RWPE2 (cell line): ENCODE results near the gene PKLR.

Experiments
- ATAC-seq: fragments of 200-7000 bp; cut with Tn5 transposase; 3 replicates; pipeline ENCODE4 v1.9.1; 2021; ENCODE audit warnings: low read depth
- DNase-seq: peaks from one replicate; pipeline ENCODE4 v3.0.0-alpha.2; 2020; ENCODE audit warnings: low spot score
- H3K27ac ChIP-seq: fragments of 450-650 bp; 2 replicates; pipeline ENCODE4 v1.5.1; 2017; ENCODE audit warnings: mild to moderate bottlenecking; ENCODE audit not compliant: poor library complexity, severe bottlenecking
- H3K27me3 ChIP-seq: fragments of 250-450 bp; sonication (Bioruptor Pico); 2 replicates; pipeline ENCODE4 v1.5.1; 2021; ENCODE audit warnings: mild to moderate bottlenecking, moderate library complexity; ENCODE audit not compliant: insufficient read depth, poor library complexity, severe bottlenecking
- H3K36me3 ChIP-seq: fragments of 250-450 bp; sonication (Bioruptor Pico); 2 replicates; pipeline ENCODE4 v1.5.1; 2020; ENCODE audit warnings: low read depth, mild to moderate bottlenecking, moderate library complexity
- H3K4me1 ChIP-seq: fragments of 250-450 bp; sonication (Bioruptor Pico); 2 replicates; pipeline ENCODE4 v1.5.1; 2021; ENCODE audit warnings: mild to moderate bottlenecking, moderate library complexity; ENCODE audit not compliant: insufficient read depth, poor library complexity, severe bottlenecking
- H3K4me3 ChIP-seq: fragments of 250-450 bp; sonication (Bioruptor Pico); 2 replicates; pipeline ENCODE4 v1.5.1; 2021; ENCODE audit warnings: mild to moderate bottlenecking, moderate library complexity; ENCODE audit not compliant: severe bottlenecking
- H3K9me3 ChIP-seq: fragments of 250-450 bp; sonication (Bioruptor Pico); 2 replicates; pipeline ENCODE4 v1.5.1; 2021; ENCODE audit warnings: mild to moderate bottlenecking, moderate library complexity; ENCODE audit not compliant: severe bottlenecking
- TF ChIP-seq, protein P1 (sequence below): fragments of 450-650 bp; IDR thresholded peaks from one replicate; pipeline ENCODE4 v1.5.1; 2017; ENCODE audit warnings: mild to moderate bottlenecking, moderate library complexity; ENCODE audit not compliant: poor library complexity, severe bottlenecking

PKLR gene

DNA sequence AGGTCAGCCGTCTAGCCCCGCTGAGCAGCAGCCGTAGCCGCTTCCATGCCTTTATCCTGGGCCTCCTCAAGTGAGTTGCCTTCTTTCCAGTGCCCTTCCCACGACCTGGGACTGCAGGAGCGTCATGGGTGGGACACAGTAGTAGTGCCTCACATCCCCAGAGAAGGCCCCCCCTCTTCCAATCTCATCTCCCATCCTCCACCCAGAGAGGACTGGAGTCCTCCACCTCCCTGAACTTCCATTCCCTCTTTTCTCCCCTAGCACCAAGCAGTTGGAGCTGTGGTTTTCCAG lies 24.3 kb upstream of the PKLR start:
- H3K36me3 ChIP-seq: peaks cover 26% of the 10 kb centered on the region
- H3K4me1 ChIP-seq: no peaks in the 10 kb centered on the region
- H3K4me3 ChIP-seq: peak overlapping the region; percentile 52
- TF ChIP-seq, protein P1, sequence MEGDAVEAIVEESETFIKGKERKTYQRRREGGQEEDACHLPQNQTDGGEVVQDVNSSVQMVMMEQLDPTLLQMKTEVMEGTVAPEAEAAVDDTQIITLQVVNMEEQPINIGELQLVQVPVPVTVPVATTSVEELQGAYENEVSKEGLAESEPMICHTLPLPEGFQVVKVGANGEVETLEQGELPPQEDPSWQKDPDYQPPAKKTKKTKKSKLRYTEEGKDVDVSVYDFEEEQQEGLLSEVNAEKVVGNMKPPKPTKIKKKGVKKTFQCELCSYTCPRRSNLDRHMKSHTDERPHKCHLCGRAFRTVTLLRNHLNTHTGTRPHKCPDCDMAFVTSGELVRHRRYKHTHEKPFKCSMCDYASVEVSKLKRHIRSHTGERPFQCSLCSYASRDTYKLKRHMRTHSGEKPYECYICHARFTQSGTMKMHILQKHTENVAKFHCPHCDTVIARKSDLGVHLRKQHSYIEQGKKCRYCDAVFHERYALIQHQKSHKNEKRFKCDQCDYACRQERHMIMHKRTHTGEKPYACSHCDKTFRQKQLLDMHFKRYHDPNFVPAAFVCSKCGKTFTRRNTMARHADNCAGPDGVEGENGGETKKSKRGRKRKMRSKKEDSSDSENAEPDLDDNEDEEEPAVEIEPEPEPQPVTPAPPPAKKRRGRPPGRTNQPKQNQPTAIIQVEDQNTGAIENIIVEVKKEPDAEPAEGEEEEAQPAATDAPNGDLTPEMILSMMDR: no peak
- peak overlapping the region; percentile 83 for H3K27ac ChIP-seq
- H3K27me3 ChIP-seq: no peaks in the 10 kb centered on the region
- ATAC-seq: no peak
- no peaks in the 10 kb centered on the region for H3K9me3 ChIP-seq
- DNase-seq: no peak

DNA sequence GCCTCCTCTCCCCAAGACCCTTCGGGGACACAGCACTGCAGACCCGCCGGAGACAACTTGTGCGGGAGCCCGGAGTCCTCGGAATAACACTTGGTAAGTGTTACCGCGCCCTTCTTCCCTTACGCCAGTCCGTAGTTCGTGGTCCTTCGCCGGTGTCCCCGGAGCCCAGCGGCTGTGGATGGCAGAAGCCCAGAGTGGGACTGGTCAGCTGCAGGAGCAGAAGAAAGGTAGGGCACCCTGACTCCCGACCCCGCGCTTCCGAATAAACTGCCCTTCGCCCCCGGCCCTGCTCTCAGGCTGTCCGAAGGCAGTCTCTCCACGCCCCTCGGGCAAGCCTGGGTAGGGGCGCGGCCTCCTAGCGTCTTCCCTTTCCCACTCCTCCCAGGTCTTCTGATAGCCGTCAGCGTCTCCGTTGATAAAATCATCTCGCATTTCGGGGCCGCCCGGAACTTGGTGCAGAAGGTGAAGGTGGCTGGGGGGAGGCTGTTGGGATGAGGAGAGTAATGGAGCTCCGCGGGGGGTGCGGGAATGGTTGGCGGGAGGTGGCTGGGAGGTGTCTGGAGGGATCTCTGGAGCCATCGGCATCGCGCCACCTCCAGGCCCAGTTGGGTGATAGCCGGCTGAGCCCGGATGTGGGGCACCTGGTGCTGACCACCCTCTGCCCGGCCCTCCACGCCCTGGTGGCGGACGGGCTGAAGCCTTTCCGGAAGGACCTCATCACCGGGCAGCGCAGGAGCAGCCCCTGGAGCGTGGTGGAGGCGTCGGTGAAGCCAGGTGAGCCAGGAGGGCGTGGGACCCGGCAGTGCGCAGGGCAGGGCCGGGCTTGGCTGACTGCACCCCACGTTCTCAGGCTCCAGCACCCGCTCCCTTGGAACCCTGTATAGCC lies 23.7 kb upstream of the PKLR start:
- ATAC-seq (peak; percentile 6; the same call in 1 of the 3 replicates), DNase-seq (peak; percentile 74)
- Histone ChIP-seq H3K4me3 (peak overlapping the region; percentile 52), H3K4me1 (no peaks in the 10 kb centered on the region), H3K36me3 (peaks cover 26% of the 10 kb centered on the region), H3K27me3 (no peaks in the 10 kb centered on the region), H3K9me3 (no peaks in the 10 kb centered on the region), H3K27ac (peak overlapping the region; percentile 83)
- TF ChIP-seq, protein P1: peak; percentile 63

DNA sequence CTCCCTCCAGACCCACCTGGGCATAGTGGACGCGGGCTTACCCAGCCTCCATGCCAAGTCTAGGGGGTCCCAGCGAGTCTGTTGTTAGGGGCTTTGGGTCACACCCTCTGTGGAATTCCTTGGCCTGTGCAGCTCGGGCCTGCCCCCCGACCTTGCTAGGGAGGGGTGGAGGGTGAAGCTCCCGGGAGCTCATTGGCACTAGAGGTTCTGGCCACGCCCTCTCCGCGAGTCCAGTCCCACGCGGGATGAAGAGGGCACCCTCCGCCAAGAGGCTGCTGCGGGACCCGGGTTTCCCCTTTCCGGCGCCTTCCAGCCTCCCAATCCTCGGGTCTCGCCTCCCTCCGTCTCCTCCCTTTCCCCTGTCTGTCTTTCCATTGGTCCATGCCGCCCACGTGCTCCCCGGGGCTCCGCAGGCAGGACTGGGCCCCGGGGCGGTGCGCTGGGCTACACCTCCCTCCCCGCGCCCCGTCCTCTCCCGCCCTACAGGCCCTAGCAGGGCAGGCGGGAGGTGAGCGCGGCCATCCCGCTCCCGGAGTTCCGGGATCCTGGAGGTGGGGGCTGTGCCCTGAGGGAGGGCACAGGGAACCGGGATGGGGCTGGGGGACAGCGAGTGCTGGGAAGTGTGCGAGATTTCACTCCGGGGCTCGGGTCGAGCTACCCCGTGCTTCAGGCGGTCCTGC lies 22.9 kb upstream of the PKLR start:
- Histone ChIP-seq H3K4me1 (no peaks in the 10 kb centered on the region), H3K27me3 (no peaks in the 10 kb centered on the region), H3K4me3 (peak overlapping the region; percentile 52), H3K27ac (peak overlapping the region; percentile 83), H3K9me3 (no peaks in the 10 kb centered on the region), H3K36me3 (peaks cover 32% of the 10 kb centered on the region)
- DNase-seq (peak; percentile 98), ATAC-seq (peak; percentile 69)
- TF ChIP-seq, protein P1: no peak

DNA sequence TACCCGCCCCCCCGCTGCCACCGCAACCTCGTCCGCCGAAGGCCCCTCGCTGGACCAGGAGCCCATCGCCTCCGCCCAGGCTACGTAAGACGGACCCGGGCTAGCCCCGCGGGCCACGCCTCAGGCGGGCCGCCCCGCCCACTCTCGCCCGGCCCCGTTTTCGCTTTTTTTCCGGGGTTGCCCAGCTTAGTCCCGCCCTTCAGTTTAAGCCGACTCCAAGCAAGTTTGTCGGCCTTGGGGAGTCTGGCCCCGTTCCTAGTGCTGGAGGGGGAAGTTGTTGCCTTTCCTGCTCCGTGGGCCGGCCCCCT lies 22.4 kb upstream of the PKLR start:
- TF ChIP-seq, protein P1: no peak

More for the DNA sequence above, 22.4 kb upstream of the PKLR start:
- Histone ChIP-seq H3K36me3 (peaks cover 35% of the 10 kb centered on the region), H3K27me3 (no peaks in the 10 kb centered on the region), H3K9me3 (no peaks in the 10 kb centered on the region), H3K27ac (peak overlapping the region; percentile 83), H3K4me1 (no peaks in the 10 kb centered on the region), H3K4me3 (peak overlapping the region; percentile 52)
- ATAC-seq (peak; percentile 18), DNase-seq (peak; percentile 85)
